Type B pancreatic cell (in vitro differentiated cells): ENCODE data around the gene DAB2IP. TPM values are rescaled to one million over a fixed set of nuclear protein-coding genes. Genes with fewer than 3 reads are reported as not detected.

Experiments used
- DNase-seq: peaks from one replicate; pipeline ENCODE4 v3.0.0; 2021; ENCODE audit warnings: mixed read lengths; ENCODE audit not compliant: unreplicated experiment; ENCODE audit errors: extremely low spot score
- H3K27ac Mint-ChIP-seq: 2 replicates; pipeline ENCODE4 v1.8.0; 2021; ENCODE audit warnings: mild to moderate bottlenecking, mixed read lengths
- H3K27me3 Mint-ChIP-seq: 2 replicates; pipeline ENCODE4 v1.8.0; 2021; ENCODE audit warnings: mixed read lengths
- H3K36me3 Mint-ChIP-seq: 2 replicates; pipeline ENCODE4 v1.8.0; 2021; ENCODE audit warnings: mixed read lengths
- H3K4me1 Mint-ChIP-seq: one replicate; pipeline ENCODE4 v1.8.0; 2021; ENCODE audit warnings: mixed read lengths; ENCODE audit not compliant: unreplicated experiment
- H3K4me3 Mint-ChIP-seq: 2 replicates; pipeline ENCODE4 v1.8.0; 2021; ENCODE audit warnings: mild to moderate bottlenecking, mixed read lengths
- H3K9me3 Mint-ChIP-seq: 2 replicates; pipeline ENCODE4 v1.8.0; 2021; ENCODE audit warnings: mixed read lengths
- CTCF ChIP-seq: fragments of 200-600 bp; sonication (generic); conservative IDR thresholded peaks from 2 replicates; pipeline ENCODE4 v1.5.0; 2021; ENCODE audit warnings: antibody characterized with exemption, mild to moderate bottlenecking
- total RNA-seq: library from RNA; stranded (reverse); gene quantifications from 2 replicates; pipeline ENCODE4 v1.2.1, GENCODE V29; 2021; ENCODE audit warnings: low replicate concordance

Gene DAB2IP
- total RNA-seq, 1 donor from 2014 or later = 57.2 TPM

GRCh38 chr9:121714873-121715272, 63.4 kb downstream of the DAB2IP start:
- DNase-seq = no peak
- TF ChIP-seq CTCF = no peak
- peaks cover 33% of the 10 kb centered on the region for H3K4me1 Mint-ChIP-seq
- no peak overlapping the region for H3K27ac Mint-ChIP-seq
- no peaks in the 10 kb centered on the region for H3K9me3 Mint-ChIP-seq
- no peaks in the 10 kb centered on the region for H3K27me3 Mint-ChIP-seq
- no peak overlapping the region for H3K4me3 Mint-ChIP-seq
- H3K36me3 Mint-ChIP-seq = peaks cover 7% of the 10 kb centered on the region

- Mint-ChIP-seq H3K36me3 (peaks cover 5% of the 10 kb centered on the region), H3K4me3 (no peak overlapping the region), H3K9me3 (no peaks in the 10 kb centered on the region), H3K27ac (no peak overlapping the region), H3K27me3 (no peaks in the 10 kb centered on the region), H3K4me1 (peaks cover 42% of the 10 kb centered on the region)
- no peak for DNase-seq
- TF ChIP-seq CTCF = no peak
Observed at GRCh38 chr9:121717141-121717991, 65.9 kb downstream of the DAB2IP start.

- H3K4me3 Mint-ChIP-seq = no peak overlapping the region
- no peaks in the 10 kb centered on the region for H3K9me3 Mint-ChIP-seq
- H3K27me3 Mint-ChIP-seq = no peaks in the 10 kb centered on the region
- peaks cover 5% of the 10 kb centered on the region for H3K36me3 Mint-ChIP-seq
- H3K4me1 Mint-ChIP-seq = peaks cover 44% of the 10 kb centered on the region
- no peak for DNase-seq
- H3K27ac Mint-ChIP-seq = no peak overlapping the region
- no peak for TF ChIP-seq CTCF
Observed at GRCh38 chr9:121718084-121718483, 66.7 kb downstream of the DAB2IP start.

GRCh38 chr9:121718501-121718900, 67.1 kb downstream of the DAB2IP start:
- Mint-ChIP-seq H3K4me1 (peaks cover 44% of the 10 kb centered on the region), H3K27ac (no peak overlapping the region), H3K9me3 (no peaks in the 10 kb centered on the region), H3K4me3 (no peak overlapping the region), H3K36me3 (peaks cover 5% of the 10 kb centered on the region), H3K27me3 (no peaks in the 10 kb centered on the region)
- no peak for DNase-seq
- TF ChIP-seq CTCF = no peak

GRCh38 chr9:121720311-121721057, 69.0 kb downstream of the DAB2IP start:
- no peaks in the 10 kb centered on the region for H3K36me3 Mint-ChIP-seq
- H3K4me3 Mint-ChIP-seq = no peak overlapping the region
- peak overlapping the region; percentile 75 for H3K27ac Mint-ChIP-seq
- peaks cover 45% of the 10 kb centered on the region for H3K4me1 Mint-ChIP-seq
- TF ChIP-seq CTCF = no peak
- no peaks in the 10 kb centered on the region for H3K9me3 Mint-ChIP-seq
- no peak for DNase-seq
- H3K27me3 Mint-ChIP-seq = no peaks in the 10 kb centered on the region
